Measurements from ENCODE around the gene CYSLTR2. TPM values are rescaled to one million over a fixed set of nuclear protein-coding genes. Genes with fewer than 3 reads are reported as not detected.
"Not testable (repeated sequence)": the region's sequence is repeated elsewhere in the genome, so short reads cannot be mapped to it uniquely, and the experiment has no call there.

Gene CYSLTR2
- polyA plus RNA-seq, 1 experiment, result not detected

DNA sequence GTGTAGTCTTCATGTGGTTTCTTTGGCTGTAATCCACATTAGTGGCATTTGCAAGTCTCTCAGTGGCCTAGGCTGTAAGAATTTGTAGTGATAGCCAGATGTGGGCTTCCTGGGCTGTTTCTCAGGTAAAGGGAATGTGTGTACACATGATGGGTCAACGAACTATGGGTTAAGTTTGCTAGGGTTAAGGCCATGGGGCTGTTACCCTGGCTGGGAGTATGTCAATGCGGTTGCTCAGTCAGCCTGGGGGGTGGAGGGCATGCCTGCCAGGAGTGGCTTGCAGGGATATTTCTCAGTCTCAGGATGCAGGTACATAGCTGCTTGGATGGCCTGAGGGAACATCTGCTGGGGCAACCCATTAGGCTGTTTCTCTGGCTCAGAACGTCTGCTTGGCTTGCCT is 13.4 kb downstream of the CYSLTR2 start:
- DNase-seq (ENCODE audit: low read depth, low spot score), result no peak
- Histone ChIP-seq H3K27me3 (ENCODE audit: control insufficient read depth, insufficient read depth, low read length) (no peaks in the 10 kb centered on the region), H3K4me3 (ENCODE audit: low read depth, low read length) (no peak overlapping the region), H3K27ac (ENCODE audit: low read depth, low read length) (no peak overlapping the region), H3K9me3 (ENCODE audit: control insufficient read depth, insufficient read depth, low read length) (no peaks in the 10 kb centered on the region)
- CTCF ChIA-PET, result no interaction called here
- TF ChIP-seq, protein P1, sequence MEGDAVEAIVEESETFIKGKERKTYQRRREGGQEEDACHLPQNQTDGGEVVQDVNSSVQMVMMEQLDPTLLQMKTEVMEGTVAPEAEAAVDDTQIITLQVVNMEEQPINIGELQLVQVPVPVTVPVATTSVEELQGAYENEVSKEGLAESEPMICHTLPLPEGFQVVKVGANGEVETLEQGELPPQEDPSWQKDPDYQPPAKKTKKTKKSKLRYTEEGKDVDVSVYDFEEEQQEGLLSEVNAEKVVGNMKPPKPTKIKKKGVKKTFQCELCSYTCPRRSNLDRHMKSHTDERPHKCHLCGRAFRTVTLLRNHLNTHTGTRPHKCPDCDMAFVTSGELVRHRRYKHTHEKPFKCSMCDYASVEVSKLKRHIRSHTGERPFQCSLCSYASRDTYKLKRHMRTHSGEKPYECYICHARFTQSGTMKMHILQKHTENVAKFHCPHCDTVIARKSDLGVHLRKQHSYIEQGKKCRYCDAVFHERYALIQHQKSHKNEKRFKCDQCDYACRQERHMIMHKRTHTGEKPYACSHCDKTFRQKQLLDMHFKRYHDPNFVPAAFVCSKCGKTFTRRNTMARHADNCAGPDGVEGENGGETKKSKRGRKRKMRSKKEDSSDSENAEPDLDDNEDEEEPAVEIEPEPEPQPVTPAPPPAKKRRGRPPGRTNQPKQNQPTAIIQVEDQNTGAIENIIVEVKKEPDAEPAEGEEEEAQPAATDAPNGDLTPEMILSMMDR (IDR thresholded peaks at IDR 0.05; ENCODE audit: low read depth, low read length), result no peak
- POLR2A ChIA-PET, result no interaction called here

DNA sequence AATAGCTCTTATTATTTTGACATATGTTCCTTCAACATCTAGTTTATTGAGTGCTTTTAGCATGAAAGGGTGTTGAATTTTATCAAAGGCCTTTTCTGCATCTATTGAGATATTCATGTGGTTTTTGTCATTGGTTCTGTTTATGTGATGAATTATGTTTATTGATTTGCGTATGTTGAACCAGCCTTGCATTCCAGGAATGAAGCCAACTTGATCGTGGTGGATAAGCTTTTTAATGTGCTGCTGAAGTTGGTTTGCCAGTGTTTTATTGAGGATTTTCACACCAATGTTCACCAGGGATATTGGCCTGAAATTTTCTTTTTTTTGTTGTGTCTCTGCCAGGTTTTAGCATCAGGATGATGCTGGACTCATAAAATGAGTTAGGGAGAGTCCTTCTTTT is 17.7 kb downstream of the CYSLTR2 start:
- H3K9me3 ChIP-seq (ENCODE audit: control insufficient read depth, insufficient read depth, low read length); POLR2A ChIA-PET; CTCF ChIA-PET; H3K27me3 ChIP-seq (ENCODE audit: control insufficient read depth, insufficient read depth, low read length); DNase-seq (ENCODE audit: low read depth, low spot score); H3K27ac ChIP-seq (ENCODE audit: low read depth, low read length); H3K4me3 ChIP-seq (ENCODE audit: low read depth, low read length): not testable (repeated sequence)

DNA sequence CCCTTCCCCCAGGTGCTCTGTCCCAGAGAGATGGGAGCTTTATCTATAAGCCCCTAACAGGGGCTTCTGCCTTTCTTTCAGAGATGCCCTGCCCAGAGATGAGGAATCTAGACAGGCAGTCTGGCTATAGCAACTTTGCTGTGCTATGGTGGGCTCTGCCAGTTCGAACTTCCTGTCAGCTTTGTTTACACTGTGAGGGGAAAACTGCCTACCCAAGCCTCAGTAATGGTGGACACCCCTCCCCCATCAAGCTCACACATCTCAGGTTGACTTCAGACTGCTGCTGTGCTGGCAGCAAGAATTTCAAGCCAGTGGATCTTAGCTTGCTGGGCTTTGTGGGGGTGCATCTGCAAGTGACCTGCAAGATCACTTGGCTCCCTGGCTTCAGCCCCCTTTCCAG is 21.5 kb downstream of the CYSLTR2 start:
- Histone ChIP-seq H3K4me3 (ENCODE audit: low read depth, low read length) (no peak overlapping the region), H3K27ac (ENCODE audit: low read depth, low read length) (no peak overlapping the region), H3K27me3 (ENCODE audit: control insufficient read depth, insufficient read depth, low read length) (peaks cover 7% of the 10 kb centered on the region), H3K9me3 (ENCODE audit: control insufficient read depth, insufficient read depth, low read length) (no peaks in the 10 kb centered on the region)
- DNase-seq (ENCODE audit: low read depth, low spot score), result no peak
- TF ChIP-seq, protein P1 (IDR thresholded peaks at IDR 0.05; ENCODE audit: low read depth, low read length), result no peak
- ChIA-PET CTCF (no interaction called here), POLR2A (no interaction called here)

DNA sequence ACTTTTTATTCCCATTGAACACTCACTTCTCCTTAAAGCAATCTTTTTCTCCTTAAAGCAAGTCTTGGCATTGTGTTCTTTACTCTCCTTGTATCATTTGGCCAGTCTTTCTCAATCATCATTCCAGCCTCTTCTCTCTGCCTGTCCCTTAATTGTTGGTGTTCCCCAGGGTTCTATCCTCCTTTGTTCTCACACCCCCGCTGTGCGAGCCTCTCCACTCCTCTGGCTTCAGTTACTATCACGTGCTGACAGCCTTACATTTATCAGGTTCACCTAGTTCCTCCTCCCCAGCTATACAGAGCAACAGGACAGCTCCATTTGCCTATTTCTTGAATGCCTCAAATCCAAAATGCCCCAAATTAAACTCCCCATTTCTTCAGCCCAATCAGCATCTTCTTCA is 24.6 kb downstream of the CYSLTR2 start:
- POLR2A ChIA-PET, result no interaction called here

DNA sequence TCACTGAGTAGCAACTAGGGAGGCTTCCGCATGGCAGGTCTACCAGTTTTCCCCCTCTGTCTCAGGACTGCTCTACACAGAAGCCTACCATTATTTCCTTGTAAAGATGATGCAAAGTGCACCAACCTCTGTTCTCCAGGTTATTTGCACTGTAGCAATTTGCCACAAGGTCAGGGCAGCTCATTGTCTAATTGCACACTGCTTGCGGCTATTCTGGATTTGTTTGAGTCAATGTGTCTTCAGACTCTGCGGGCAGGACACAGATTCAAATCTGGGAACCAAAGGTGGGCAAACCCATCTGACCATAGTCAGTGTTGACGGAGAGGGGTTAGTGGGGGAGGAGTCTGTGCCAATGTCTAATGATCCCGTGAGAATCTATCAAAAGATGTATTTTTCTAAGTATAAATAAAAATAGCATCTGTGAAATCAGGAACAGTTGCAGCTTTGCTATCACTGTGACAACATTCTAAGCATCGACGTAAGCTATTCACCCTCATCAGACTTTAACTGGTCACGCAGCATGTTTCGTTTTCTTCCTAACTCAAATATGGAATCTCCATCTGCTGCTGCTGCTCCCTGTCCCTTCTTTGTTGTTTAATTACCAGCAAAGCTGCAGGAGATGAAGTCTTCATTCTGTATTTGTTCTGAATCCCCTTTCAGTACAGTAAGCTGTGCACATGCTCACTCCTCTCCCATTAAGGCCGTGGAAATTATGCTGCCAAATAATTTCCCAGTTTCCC is 26.4 kb downstream of the CYSLTR2 start:
- no peak for DNase-seq (ENCODE audit: low read depth, low spot score)
- Histone ChIP-seq H3K9me3 (ENCODE audit: control insufficient read depth, insufficient read depth, low read length) (no peaks in the 10 kb centered on the region), H3K27me3 (ENCODE audit: control insufficient read depth, insufficient read depth, low read length) (peaks cover 7% of the 10 kb centered on the region), H3K27ac (ENCODE audit: low read depth, low read length) (no peak overlapping the region), H3K4me3 (ENCODE audit: low read depth, low read length) (no peak overlapping the region)
- TF ChIP-seq, protein P1 (IDR thresholded peaks at IDR 0.05; ENCODE audit: low read depth, low read length), result no peak
- CTCF ChIA-PET, result no interaction called here
- POLR2A ChIA-PET, result no interaction called here

More for the DNA sequence above, 24.6 kb downstream of the CYSLTR2 start:
- TF ChIP-seq, protein P1 (IDR thresholded peaks at IDR 0.05; ENCODE audit: low read depth, low read length), result no peak
- H3K27me3 ChIP-seq (ENCODE audit: control insufficient read depth, insufficient read depth, low read length), result peaks cover 7% of the 10 kb centered on the region
- no peak for DNase-seq (ENCODE audit: low read depth, low spot score)
- H3K4me3 ChIP-seq (ENCODE audit: low read depth, low read length), result no peak overlapping the region
- CTCF ChIA-PET, result no interaction called here
- H3K27ac ChIP-seq (ENCODE audit: low read depth, low read length), result no peak overlapping the region
- no peaks in the 10 kb centered on the region for H3K9me3 ChIP-seq (ENCODE audit: control insufficient read depth, insufficient read depth, low read length)
